ENCODE measurements around the gene SKI. TPM values are rescaled to one million over a fixed set of nuclear protein-coding genes. Genes with fewer than 3 reads are reported as not detected.
"Not testable (repeated sequence)": the region's sequence is repeated elsewhere in the genome, so short reads cannot be mapped to it uniquely, and the experiment has no call there.

SKI gene
- total RNA-seq, 3 donors from 2014 or later: 43.8 to 45.2 (median 44.7) TPM

- Mint-ChIP-seq H3K36me3 (ENCODE audit: insufficient read depth) (peaks cover 8% of the 10 kb centered on the region), H3K4me1 (ENCODE audit: low read depth) (peaks cover 87% of the 10 kb centered on the region), H3K27me3 (ENCODE audit: low read depth) (no peaks in the 10 kb centered on the region), H3K9me3 (no peaks in the 10 kb centered on the region), H3K4me3 (peak overlapping the region; percentile 61)
- ATAC-seq (peak in 1 of 2 donors; percentile 15), DNase-seq (peak; percentile 30)
Observed at GRCh38 chr1:2236695-2237677, 8.9 kb downstream of the SKI start.

GRCh38 chr1:2237773-2238172, 9.7 kb downstream of the SKI start:
- peaks cover 87% of the 10 kb centered on the region for H3K4me1 Mint-ChIP-seq (ENCODE audit: low read depth)
- ATAC-seq: no peak
- H3K27me3 Mint-ChIP-seq (ENCODE audit: low read depth): no peaks in the 10 kb centered on the region
- H3K4me3 Mint-ChIP-seq: peak overlapping the region; percentile 61
- no peak for DNase-seq
- H3K36me3 Mint-ChIP-seq (ENCODE audit: insufficient read depth): peaks cover 10% of the 10 kb centered on the region
- no peaks in the 10 kb centered on the region for H3K9me3 Mint-ChIP-seq

- Mint-ChIP-seq H3K4me3 (no peak overlapping the region), H3K36me3 (ENCODE audit: insufficient read depth) (peaks cover 14% of the 10 kb centered on the region), H3K4me1 (ENCODE audit: low read depth) (peaks cover 89% of the 10 kb centered on the region), H3K9me3 (no peaks in the 10 kb centered on the region), H3K27me3 (ENCODE audit: low read depth) (no peaks in the 10 kb centered on the region)
- no peak for ATAC-seq
- no peak for DNase-seq
Observed at GRCh38 chr1:2238361-2239012, 10.4 kb downstream of the SKI start.

GRCh38 chr1:2239013-2239370, 10.9 kb downstream of the SKI start:
- peaks cover 15% of the 10 kb centered on the region for H3K36me3 Mint-ChIP-seq (ENCODE audit: insufficient read depth)

GRCh38 chr1:2239384-2239985, 11.4 kb downstream of the SKI start:
- H3K4me3 Mint-ChIP-seq: peak overlapping the region; percentile 73
- no peaks in the 10 kb centered on the region for H3K9me3 Mint-ChIP-seq
- peaks cover 87% of the 10 kb centered on the region for H3K4me1 Mint-ChIP-seq (ENCODE audit: low read depth)
- no peaks in the 10 kb centered on the region for H3K27me3 Mint-ChIP-seq (ENCODE audit: low read depth)
- no peak for DNase-seq
- ATAC-seq: no peak
- peaks cover 15% of the 10 kb centered on the region for H3K36me3 Mint-ChIP-seq (ENCODE audit: insufficient read depth)

More at GRCh38 chr1:2239013-2239370, 10.9 kb downstream of the SKI start:
- DNase-seq: no peak
- no peaks in the 10 kb centered on the region for H3K27me3 Mint-ChIP-seq (ENCODE audit: low read depth)
- peaks cover 88% of the 10 kb centered on the region for H3K4me1 Mint-ChIP-seq (ENCODE audit: low read depth)
- no peaks in the 10 kb centered on the region for H3K9me3 Mint-ChIP-seq
- ATAC-seq: no peak
- H3K4me3 Mint-ChIP-seq: no peak overlapping the region

- peaks cover 15% of the 10 kb centered on the region for H3K36me3 Mint-ChIP-seq (ENCODE audit: insufficient read depth)
- ATAC-seq: peak; percentile 36 to 51
- no peaks in the 10 kb centered on the region for H3K27me3 Mint-ChIP-seq (ENCODE audit: low read depth)
- no peaks in the 10 kb centered on the region for H3K9me3 Mint-ChIP-seq
- DNase-seq: no peak
- peaks cover 84% of the 10 kb centered on the region for H3K4me1 Mint-ChIP-seq (ENCODE audit: low read depth)
- peak overlapping the region; percentile 73 for H3K4me3 Mint-ChIP-seq
Observed at GRCh38 chr1:2240270-2241156, 12.4 kb downstream of the SKI start.

- Mint-ChIP-seq H3K9me3 (no peaks in the 10 kb centered on the region), H3K4me3 (no peak overlapping the region), H3K27me3 (ENCODE audit: low read depth) (no peaks in the 10 kb centered on the region), H3K4me1 (ENCODE audit: low read depth) (peaks cover 82% of the 10 kb centered on the region), H3K36me3 (ENCODE audit: insufficient read depth) (peaks cover 21% of the 10 kb centered on the region)
- ATAC-seq (no peak), DNase-seq (no peak)
Observed at GRCh38 chr1:2241820-2242219, 13.7 kb downstream of the SKI start.

- ATAC-seq (peak; percentile 32 to 43), DNase-seq (no peak)
- peaks cover 81% of the 10 kb centered on the region for H3K4me1 Mint-ChIP-seq (ENCODE audit: low read depth)
- H3K9me3 Mint-ChIP-seq: no peaks in the 10 kb centered on the region
- no peak overlapping the region for H3K4me3 Mint-ChIP-seq
- no peaks in the 10 kb centered on the region for H3K27me3 Mint-ChIP-seq (ENCODE audit: low read depth)
- H3K36me3 Mint-ChIP-seq (ENCODE audit: insufficient read depth): peaks cover 21% of the 10 kb centered on the region
Observed at GRCh38 chr1:2242814-2243725, 15.0 kb downstream of the SKI start.

DNA sequence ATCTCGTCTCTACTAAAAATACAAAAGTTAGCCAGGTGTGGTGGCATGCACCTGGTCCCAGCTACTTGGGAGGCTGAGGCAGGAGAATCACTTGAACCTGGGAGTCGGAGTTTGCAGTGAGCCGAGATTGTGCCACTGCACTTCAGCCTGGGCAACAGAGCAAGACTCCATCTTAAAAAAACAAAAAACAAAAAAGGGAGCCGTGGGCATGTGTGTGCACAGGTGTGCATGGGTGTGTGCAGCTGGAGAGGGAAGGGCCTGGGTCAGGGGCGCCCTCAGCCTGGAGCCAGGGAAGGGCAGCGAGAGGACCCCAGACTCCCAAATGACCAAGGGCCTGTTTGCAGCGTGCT, 18.9 kb downstream of the SKI start:
- Mint-ChIP-seq H3K4me1 (ENCODE audit: low read depth) (peaks cover 84% of the 10 kb centered on the region), H3K4me3 (peak overlapping the region; percentile 67), H3K36me3 (ENCODE audit: insufficient read depth) (peaks cover 14% of the 10 kb centered on the region)
- DNase-seq; H3K9me3 Mint-ChIP-seq; ATAC-seq; H3K27me3 Mint-ChIP-seq (ENCODE audit: low read depth): not testable (repeated sequence)

GRCh38 chr1:2247760-2248126, 19.6 kb downstream of the SKI start:
- Mint-ChIP-seq H3K4me3 (peak overlapping the region; percentile 16), H3K4me1 (ENCODE audit: low read depth) (peaks cover 84% of the 10 kb centered on the region), H3K36me3 (ENCODE audit: insufficient read depth) (peaks cover 16% of the 10 kb centered on the region), H3K9me3 (no peaks in the 10 kb centered on the region), H3K27me3 (ENCODE audit: low read depth) (no peaks in the 10 kb centered on the region)
- DNase-seq: no peak
- ATAC-seq: no peak

DNA sequence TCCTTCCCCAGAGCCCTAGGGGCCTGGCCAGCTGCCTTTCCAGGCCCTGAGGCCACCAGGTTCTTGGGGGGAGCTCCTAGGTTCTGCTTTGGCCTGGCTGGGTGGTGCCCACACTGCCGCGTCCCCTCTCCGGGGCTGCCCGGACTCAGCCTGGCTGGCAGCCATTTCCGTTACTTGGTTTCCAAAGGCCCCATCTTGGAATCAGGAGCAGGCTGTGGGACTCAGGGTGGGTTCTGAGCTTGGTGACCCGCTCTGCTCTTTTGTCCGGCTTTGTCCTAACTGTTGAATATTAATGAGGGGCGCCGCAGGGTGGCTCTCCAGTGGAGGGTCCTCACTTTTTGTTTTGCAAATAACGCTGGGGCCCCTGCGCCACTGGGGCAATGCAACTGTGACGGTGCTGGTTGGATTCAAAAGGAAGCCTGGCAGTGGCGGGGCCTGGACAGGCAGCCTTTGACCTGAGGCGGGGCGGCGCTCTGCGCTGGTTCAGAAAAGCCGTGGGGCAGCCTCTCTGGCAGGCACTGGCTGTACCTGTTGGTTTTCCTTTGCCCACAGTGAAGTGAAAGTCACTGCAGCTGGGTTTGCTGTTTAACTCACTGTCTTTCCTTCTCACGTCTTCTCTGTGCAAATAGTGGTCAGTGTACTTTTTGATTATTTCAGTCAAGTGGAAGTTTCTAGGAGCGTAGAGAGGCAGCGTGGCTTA, 20.2 kb downstream of the SKI start:
- Mint-ChIP-seq H3K4me1 (ENCODE audit: low read depth) (peaks cover 80% of the 10 kb centered on the region), H3K4me3 (no peak overlapping the region), H3K36me3 (ENCODE audit: insufficient read depth) (peaks cover 15% of the 10 kb centered on the region), H3K9me3 (no peaks in the 10 kb centered on the region), H3K27me3 (ENCODE audit: low read depth) (no peaks in the 10 kb centered on the region)
- ATAC-seq: no peak
- no peak for DNase-seq

DNA sequence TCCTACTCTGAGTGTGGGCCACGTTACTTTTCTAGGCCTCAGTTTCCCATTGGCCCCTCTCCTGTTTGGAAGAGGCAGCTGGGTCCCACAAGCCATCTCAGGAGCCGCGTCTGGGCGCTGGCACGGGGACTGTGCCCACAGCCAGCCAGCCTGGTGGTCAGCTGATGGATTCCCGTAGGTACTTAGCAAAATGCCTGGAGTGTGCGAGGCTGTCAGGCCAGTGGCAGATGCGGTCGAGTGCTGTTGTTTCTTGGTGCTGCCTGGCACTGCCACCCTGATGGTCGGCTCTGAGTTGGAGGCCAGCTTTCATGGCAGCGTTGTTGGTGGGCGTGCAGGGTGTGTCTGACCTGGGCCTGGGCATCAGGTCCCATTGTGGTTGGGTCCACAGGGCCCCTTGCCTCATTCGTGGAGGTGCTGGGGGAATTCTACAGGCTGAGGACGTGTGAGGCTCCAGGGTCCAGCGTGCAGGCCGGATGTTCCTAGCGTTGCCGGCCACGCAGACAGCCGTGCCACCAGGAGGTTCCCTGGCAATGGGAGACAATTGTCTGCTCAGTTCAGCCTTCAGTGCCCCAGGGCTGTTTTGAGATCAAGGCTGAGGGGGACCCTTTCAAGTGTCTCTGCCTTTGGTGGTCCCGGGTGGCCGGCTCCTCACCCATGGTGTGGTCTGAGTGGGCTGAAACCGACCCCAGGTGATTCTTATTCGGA, 20.9 kb downstream of the SKI start:
- ATAC-seq: no peak
- Mint-ChIP-seq H3K4me3 (no peak overlapping the region), H3K27me3 (ENCODE audit: low read depth) (no peaks in the 10 kb centered on the region), H3K36me3 (ENCODE audit: insufficient read depth) (peaks cover 12% of the 10 kb centered on the region), H3K4me1 (ENCODE audit: low read depth) (peaks cover 75% of the 10 kb centered on the region), H3K9me3 (no peaks in the 10 kb centered on the region)
- DNase-seq: no peak
